CD4-positive, alpha-beta memory T cell (primary cell): Measurements from ENCODE around the gene NR4A3. TPM values are rescaled to one million over a fixed set of nuclear protein-coding genes. Genes with fewer than 3 reads are reported as not detected.

Experiments used
- CTCF ChIA-PET: fragments of 350-600 bp; sonication (Branson Sonifier 250); formaldehyde crosslinking; loops from one replicate; lab custom pipeline; 2021; ENCODE audit warnings: inconsistent platforms; ENCODE audit not compliant: partially characterized antibody; lab: Charles Lee
- POLR2A ChIA-PET: fragments of 350-600 bp; sonication (Branson Sonifier 250); formaldehyde crosslinking; loops from one replicate; lab custom pipeline; 2021; ENCODE audit not compliant: partially characterized antibody; lab: Charles Lee
- DNase-seq, 5 donors: peaks; one replicate each; pipeline versions ENCODE4 v3.0.0 to v3.0.0-alpha.2; 2020 to 2022; ENCODE audit warnings: mixed read lengths in 1 of 5
- H3K27ac ChIP-seq: one replicate; pipeline ENCODE4 v1.7.0; 2013; ENCODE audit warnings: low read depth, low read length
- H3K27me3 ChIP-seq: 2 replicates; pipeline ENCODE4 v1.7.0; 2013; ENCODE audit warnings: mild to moderate bottlenecking, low read length, moderate library complexity; ENCODE audit not compliant: insufficient read depth
- H3K36me3 ChIP-seq: 2 replicates; pipeline ENCODE4 v1.7.0; 2013; ENCODE audit warnings: mild to moderate bottlenecking, low read length, moderate library complexity; ENCODE audit not compliant: insufficient read depth
- H3K4me1 ChIP-seq: 2 replicates; pipeline ENCODE4 v1.7.0; 2013; ENCODE audit warnings: mild to moderate bottlenecking, low read length, moderate library complexity; ENCODE audit not compliant: insufficient read depth
- H3K4me3 ChIP-seq, 2 donors: one replicate each; pipeline ENCODE4 v1.7.0; 2013; ENCODE audit warnings: low read length in 2 of 2, mild to moderate bottlenecking in 1 of 2
- H3K9me3 ChIP-seq, 2 donors: one replicate each; pipeline ENCODE4 v1.7.0; 2013; ENCODE audit warnings: low read length in 2 of 2, control low read depth in 1 of 2; ENCODE audit not compliant: control insufficient read depth in 1 of 2
- H3K27ac Mint-ChIP-seq, 7 donors: one replicate each; pipeline ENCODE4 v1.8.0; 2020 to 2021; ENCODE audit warnings: mixed read lengths in 7 of 7, mild to moderate bottlenecking in 6 of 7, inconsistent platforms in 3 of 7, moderate library complexity in 3 of 7
- H3K27me3 Mint-ChIP-seq, 2 donors: one replicate each; pipeline ENCODE4 v1.8.0; 2020 to 2021; ENCODE audit warnings: mixed read lengths in 2 of 2
- H3K36me3 Mint-ChIP-seq, 2 donors: one replicate each; pipeline ENCODE4 v1.8.0; 2020 to 2021; ENCODE audit warnings: mixed read lengths in 2 of 2, inconsistent platforms in 1 of 2, mild to moderate bottlenecking in 1 of 2
- H3K4me1 Mint-ChIP-seq, 4 donors: one replicate each; pipeline ENCODE4 v1.8.0; 2020 to 2021; ENCODE audit warnings: mixed read lengths in 4 of 4, mild to moderate bottlenecking in 1 of 4
- H3K4me3 Mint-ChIP-seq, 8 donors: one replicate each; pipeline ENCODE4 v1.8.0; 2020 to 2021; ENCODE audit warnings: mixed read lengths in 8 of 8, mild to moderate bottlenecking in 7 of 8, moderate library complexity in 6 of 8, inconsistent platforms in 3 of 8
- H3K9me3 Mint-ChIP-seq, 8 donors: one replicate each; pipeline ENCODE4 v1.8.0; 2020 to 2021; ENCODE audit warnings: mixed read lengths in 8 of 8, mild to moderate bottlenecking in 5 of 8, inconsistent platforms in 3 of 8, moderate library complexity in 1 of 8
- intact Hi-C: fragments of 100-400 bp; cut with micrococcal nuclease; formaldehyde crosslinking; loops from one replicate; pipeline ENCODE4 v1.15.1; 2023
- polyA plus RNA-seq, 2 donors: library from polyadenylated mRNA; unstranded; fragments of 300-500 nt; fragmentation: Illumina TruSeq; gene quantifications; one replicate each; pipeline ENCODE4 v1.2.3, GENCODE V29; 2021
- total RNA-seq, 2 experiments: library from RNA; stranded (reverse); gene quantifications; one replicate each; pipeline ENCODE4 v1.2.3, GENCODE V29; 2021

The NR4A3 gene
- total and polyA plus RNA-seq, 4 experiments from 2014 or later, result 0.17 to 1.4 (median 0.34) TPM

DNA sequence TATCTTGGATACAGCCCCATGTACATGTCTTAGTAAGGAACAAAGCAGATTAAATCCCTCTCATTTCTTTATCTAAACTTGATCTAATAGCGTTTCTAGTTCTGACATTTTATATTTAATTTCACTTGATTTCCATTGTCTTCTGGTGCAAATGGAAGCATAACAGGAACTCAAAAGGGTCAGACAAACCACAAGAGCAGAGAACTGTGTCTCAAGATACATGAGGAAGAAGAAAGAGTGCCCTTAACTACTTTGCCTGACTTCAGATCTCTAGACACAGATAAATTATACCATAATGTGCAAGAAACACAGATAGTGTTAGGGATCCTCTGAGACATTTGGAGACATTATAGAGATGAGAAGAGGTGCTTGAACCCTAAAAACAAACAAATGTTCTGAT is 64.1 kb downstream of the NR4A3 start:
- H3K36me3 ChIP-seq, result no peaks in the 10 kb centered on the region
- H3K4me3 ChIP-seq, result no peak overlapping the region
- ChIA-PET CTCF (interaction anchor here (0.6 kb wide), 1 partner anchor 18 kb away, joined by 5 read pairs; no protein-coding TSS in a partner anchor), POLR2A (no interaction called here)
- intact Hi-C loops, result no loop called here
- no peaks in the 10 kb centered on the region for H3K4me1 ChIP-seq
- Mint-ChIP-seq H3K27me3 (peaks cover 0 to 6% of the 10 kb centered on the region in 2 donors), H3K4me1 (no peaks in the 10 kb centered on the region), H3K27ac (no peak overlapping the region), H3K36me3 (no peaks in the 10 kb centered on the region), H3K9me3 (peaks cover 0 to 3% (median 0%) of the 10 kb centered on the region in 8 donors), H3K4me3 (no peak overlapping the region)
- no peak overlapping the region for H3K27ac ChIP-seq
- H3K9me3 ChIP-seq, result no peaks in the 10 kb centered on the region
- H3K27me3 ChIP-seq, result no peaks in the 10 kb centered on the region
- no peak for DNase-seq

DNA sequence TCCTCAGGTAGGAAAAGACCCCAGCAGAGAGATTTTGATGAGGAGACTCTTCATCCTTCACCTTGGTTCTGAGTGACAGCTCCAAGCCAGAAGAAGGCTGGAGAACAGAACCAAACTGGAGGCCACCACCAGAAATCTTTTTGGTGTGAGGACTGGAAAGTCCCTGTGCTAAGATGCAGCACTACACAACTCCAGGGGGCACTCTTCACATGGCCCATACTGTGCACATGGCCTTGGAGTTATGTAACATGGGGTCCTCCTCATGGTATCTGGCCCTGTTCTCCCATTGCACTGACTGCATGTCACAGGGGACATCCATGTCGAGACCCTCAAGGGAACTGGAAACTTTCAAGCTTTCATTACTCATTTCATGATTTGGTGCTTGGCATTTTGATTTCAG is 67.4 kb downstream of the NR4A3 start:
- Mint-ChIP-seq H3K27me3 (peaks cover 0 to 6% of the 10 kb centered on the region in 2 donors), H3K9me3 (no peaks in the 10 kb centered on the region), H3K4me3 (no peak overlapping the region), H3K27ac (no peak overlapping the region), H3K4me1 (no peaks in the 10 kb centered on the region), H3K36me3 (no peaks in the 10 kb centered on the region)
- H3K9me3 ChIP-seq, result no peaks in the 10 kb centered on the region
- ChIA-PET POLR2A (no interaction called here), CTCF (no interaction called here)
- DNase-seq, result no peak
- H3K27me3 ChIP-seq, result no peaks in the 10 kb centered on the region
- no peaks in the 10 kb centered on the region for H3K36me3 ChIP-seq
- no peak overlapping the region for H3K4me3 ChIP-seq
- no peak overlapping the region for H3K27ac ChIP-seq
- intact Hi-C loops, result no loop called here
- H3K4me1 ChIP-seq, result no peaks in the 10 kb centered on the region

DNA sequence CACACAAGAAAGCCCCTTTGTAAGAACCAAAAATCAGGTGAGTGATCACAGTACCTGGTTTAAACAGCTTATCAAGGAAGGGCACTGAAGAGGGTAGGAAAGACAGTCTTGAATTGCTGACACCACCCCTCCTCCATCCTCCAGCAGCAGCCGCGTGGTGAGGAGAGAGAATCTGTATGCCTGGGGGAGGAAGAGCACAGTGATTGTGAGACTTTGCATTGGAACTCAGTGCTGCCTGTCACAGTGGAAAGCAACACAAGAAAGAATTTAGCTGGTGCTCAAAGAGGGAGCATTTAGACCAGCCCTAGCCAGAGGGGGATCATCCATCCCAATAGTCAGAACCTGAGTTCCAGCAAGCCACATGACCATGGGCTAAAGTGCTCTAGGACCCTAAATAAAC is 73.1 kb downstream of the NR4A3 start:
- ChIA-PET POLR2A (no interaction called here), CTCF (no interaction called here)
- intact Hi-C loops, result no loop called here

DNA sequence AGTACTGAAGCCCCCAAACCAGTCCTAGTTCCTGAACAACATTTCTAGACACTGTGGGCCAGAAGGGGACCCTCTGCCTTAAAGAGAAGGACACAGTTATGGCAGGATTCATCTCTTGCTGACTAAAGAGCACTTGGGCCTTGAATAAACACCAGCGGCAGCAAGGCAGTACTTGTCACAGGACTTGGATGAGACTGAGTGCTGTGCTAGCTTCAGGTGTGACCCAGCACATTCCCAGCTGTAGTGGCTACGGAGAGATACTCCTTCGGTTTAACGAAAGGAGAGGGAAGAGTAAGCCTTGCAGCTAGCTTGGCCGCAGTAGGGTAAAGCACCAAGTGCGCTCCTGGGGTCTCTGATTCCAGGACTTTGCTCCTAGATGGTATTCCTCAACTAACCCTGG is 73.8 kb downstream of the NR4A3 start:
- ChIA-PET CTCF (no interaction called here), POLR2A (no interaction called here)
- H3K4me1 ChIP-seq, result no peaks in the 10 kb centered on the region
- Mint-ChIP-seq H3K9me3 (no peaks in the 10 kb centered on the region), H3K27me3 (peaks cover 6 to 7% of the 10 kb centered on the region in 2 donors), H3K4me3 (no peak overlapping the region), H3K36me3 (no peaks in the 10 kb centered on the region), H3K4me1 (no peaks in the 10 kb centered on the region), H3K27ac (no peak overlapping the region)
- H3K27ac ChIP-seq, result no peak overlapping the region
- intact Hi-C loops, result no loop called here
- no peak for DNase-seq
- no peaks in the 10 kb centered on the region for H3K27me3 ChIP-seq
- H3K36me3 ChIP-seq, result no peaks in the 10 kb centered on the region
- H3K4me3 ChIP-seq, result no peak overlapping the region
- no peaks in the 10 kb centered on the region for H3K9me3 ChIP-seq

More for the DNA sequence above, 73.1 kb downstream of the NR4A3 start:
- no peak overlapping the region for H3K27ac Mint-ChIP-seq
- Histone ChIP-seq H3K4me3 (no peak overlapping the region), H3K27ac (no peak overlapping the region), H3K27me3 (no peaks in the 10 kb centered on the region), H3K4me1 (no peaks in the 10 kb centered on the region), H3K9me3 (no peaks in the 10 kb centered on the region), H3K36me3 (no peaks in the 10 kb centered on the region)
- H3K27me3 Mint-ChIP-seq, result peaks cover 6 to 8% of the 10 kb centered on the region in 2 donors
- no peaks in the 10 kb centered on the region for H3K4me1 Mint-ChIP-seq
- no peak for DNase-seq
- H3K9me3 Mint-ChIP-seq, result no peaks in the 10 kb centered on the region
- H3K4me3 Mint-ChIP-seq, result no peak overlapping the region
- no peaks in the 10 kb centered on the region for H3K36me3 Mint-ChIP-seq

DNA sequence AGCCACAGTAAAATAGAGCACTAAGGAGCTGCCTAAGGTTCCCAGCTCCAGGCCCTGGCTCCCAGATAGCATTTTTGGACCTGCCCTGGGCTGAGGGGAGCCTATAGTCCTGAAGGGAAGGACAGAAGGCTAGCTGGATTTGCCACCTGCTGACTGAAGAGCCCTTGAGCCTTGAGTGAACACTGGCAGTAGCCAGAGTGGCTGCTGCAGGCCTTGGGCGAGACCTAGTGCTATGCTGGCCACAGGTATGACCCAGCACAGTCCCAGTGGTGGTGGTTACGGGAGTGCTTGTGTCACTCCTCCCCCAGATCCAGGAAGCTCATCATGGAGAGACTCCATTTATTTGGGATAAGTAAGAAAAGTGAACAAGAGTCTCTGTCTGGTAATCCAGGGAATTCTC is 74.4 kb downstream of the NR4A3 start:
- Mint-ChIP-seq H3K36me3 (no peaks in the 10 kb centered on the region), H3K4me3 (peak overlapping the region in 1 of 8 donors; percentile 5), H3K27me3 (peaks cover 8 to 10% of the 10 kb centered on the region in 2 donors), H3K27ac (no peak overlapping the region), H3K4me1 (no peaks in the 10 kb centered on the region), H3K9me3 (no peaks in the 10 kb centered on the region)
- H3K36me3 ChIP-seq, result no peaks in the 10 kb centered on the region
- ChIA-PET POLR2A (interaction anchor here (0.5 kb wide), 1 partner anchor 74 kb away, joined by 3 read pairs; the partner anchor contains the start of gene NR4A3), CTCF (no interaction called here)
- intact Hi-C loops, result no loop called here
- no peaks in the 10 kb centered on the region for H3K27me3 ChIP-seq
- H3K9me3 ChIP-seq, result no peaks in the 10 kb centered on the region
- H3K4me3 ChIP-seq, result no peak overlapping the region
- DNase-seq, result no peak
- no peaks in the 10 kb centered on the region for H3K4me1 ChIP-seq
- no peak overlapping the region for H3K27ac ChIP-seq

DNA sequence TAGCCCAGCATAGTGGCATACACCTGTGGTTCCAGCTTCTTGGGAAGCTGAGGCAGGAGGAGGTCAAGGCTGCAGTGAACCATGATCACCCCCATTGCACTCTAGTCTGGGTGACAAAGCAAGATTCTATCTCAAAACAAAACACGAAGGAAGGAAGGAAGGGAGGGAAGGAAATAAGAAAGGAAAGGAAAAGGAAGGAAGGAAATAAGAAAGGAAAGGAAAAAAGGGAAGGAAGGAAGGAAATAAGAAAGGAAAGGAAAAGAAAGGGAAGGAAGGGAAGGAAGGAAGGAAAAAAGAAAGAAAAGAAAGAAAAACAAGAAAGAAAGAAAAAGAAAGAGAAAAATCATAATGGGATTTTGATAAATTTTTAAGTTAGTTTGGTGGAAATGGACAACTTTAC is 81.7 kb downstream of the NR4A3 start:
- intact Hi-C loops, result no loop called here
- Histone ChIP-seq H3K36me3 (no peaks in the 10 kb centered on the region), H3K4me3 (no peak overlapping the region), H3K27me3 (no peaks in the 10 kb centered on the region), H3K9me3 (no peaks in the 10 kb centered on the region), H3K27ac (no peak overlapping the region), H3K4me1 (peaks cover 22% of the 10 kb centered on the region)
- Mint-ChIP-seq H3K36me3 (peaks cover 0 to 7% of the 10 kb centered on the region in 2 donors), H3K27ac (no peak overlapping the region), H3K27me3 (peaks cover 2 to 3% of the 10 kb centered on the region in 2 donors), H3K4me3 (peak overlapping the region in 1 of 8 donors; percentile 5), H3K4me1 (peaks cover 14 to 24% (median 20%) of the 10 kb centered on the region in 4 donors), H3K9me3 (no peaks in the 10 kb centered on the region)
- ChIA-PET POLR2A (no interaction called here), CTCF (interaction anchor here (2.0 kb wide), 1 partner anchor 79 kb away, joined by 7 read pairs; no protein-coding TSS in a partner anchor)
- DNase-seq, result no peak

DNA sequence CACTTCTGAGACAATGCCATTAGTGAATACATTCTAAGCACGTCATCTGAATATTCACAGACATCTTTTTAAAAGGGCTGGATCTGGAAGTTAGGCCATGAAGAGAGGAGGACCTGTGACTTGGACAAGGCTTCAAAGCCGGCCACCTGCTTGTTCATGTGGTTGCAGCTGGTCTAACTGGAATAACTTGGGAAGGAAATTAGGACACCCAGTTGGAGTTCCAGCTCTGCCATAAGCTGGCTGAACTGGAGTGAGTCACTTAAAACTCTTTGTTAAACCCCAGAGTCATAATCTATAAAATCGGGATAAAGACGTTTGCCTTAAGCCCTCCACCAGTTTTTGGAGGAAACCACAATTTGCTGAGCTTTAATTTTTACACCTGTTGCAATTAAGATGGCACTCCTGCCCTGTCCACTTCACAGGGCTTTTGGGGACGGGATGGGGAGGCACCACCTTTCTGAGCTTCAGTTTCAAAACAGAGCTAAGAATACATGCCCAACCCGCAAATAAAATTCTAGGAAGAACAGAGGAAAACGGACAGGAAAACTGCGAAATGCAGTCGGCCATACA is 84.2 kb downstream of the NR4A3 start:
- Histone ChIP-seq H3K27ac (peak overlapping the region; percentile 96), H3K4me1 (peaks cover 26% of the 10 kb centered on the region), H3K9me3 (no peaks in the 10 kb centered on the region), H3K27me3 (no peaks in the 10 kb centered on the region), H3K4me3 (peak overlapping the region in 1 of 2 donors; percentile 39), H3K36me3 (no peaks in the 10 kb centered on the region)
- H3K27ac Mint-ChIP-seq, result peak overlapping the region; percentile 92 to 100 (median 98)
- H3K4me3 Mint-ChIP-seq, result peak overlapping the region; percentile 89 to 98 (median 94)
- H3K36me3 Mint-ChIP-seq, result peaks cover 4 to 10% of the 10 kb centered on the region in 2 donors
- ChIA-PET POLR2A (interaction anchor here (1.1 to 2.7 kb wide), 4 partner anchors 42 to 85 kb away, joined by 3 to 58 read pairs (median 6); partner anchors contain the start of gene NR4A3), CTCF (interaction anchor here (0.7 to 3.0 kb wide), 7 partner anchors 8 to 95 kb away, joined by 3 to 12 read pairs (median 3); no protein-coding TSS in a partner anchor)
- peak in 1 of 5 donors; percentile 4 for DNase-seq
- intact Hi-C loops, result loop anchor here (1.0 to 5.0 kb wide), 3 partner anchors 87 to 691 kb away; partner anchors contain the start of genes ERP44 and INVS
- no peaks in the 10 kb centered on the region for H3K27me3 Mint-ChIP-seq
- peaks cover 26 to 39% (median 33%) of the 10 kb centered on the region in 4 donors for H3K4me1 Mint-ChIP-seq
- H3K9me3 Mint-ChIP-seq, result no peaks in the 10 kb centered on the region
